NT2/D1 (cell line): ENCODE results near the gene CYFIP1.

Experiments
- DNase-seq: peaks from one replicate; pipeline ENCODE4 v3.0.0-alpha.2; 2011; ENCODE audit warnings: low read depth, low spot score
- H3K27me3 ChIP-seq: 2 replicates; pipeline ENCODE4 v1.6.0; 2011; ENCODE audit warnings: mild to moderate bottlenecking; ENCODE audit not compliant: insufficient read length, insufficient read depth
- H3K36me3 ChIP-seq: 2 replicates; pipeline ENCODE4 v1.6.1; 2011; ENCODE audit warnings: mild to moderate bottlenecking, low read length, mixed read lengths; ENCODE audit not compliant: insufficient read depth, insufficient read length
- H3K4me1 ChIP-seq: 2 replicates; pipeline ENCODE4 v1.5.1; 2011; ENCODE audit not compliant: insufficient read depth, insufficient read length
- H3K4me3 ChIP-seq: 2 replicates; pipeline ENCODE4 v1.5.1; 2011; ENCODE audit warnings: low read depth; ENCODE audit not compliant: insufficient read length
- H3K9ac ChIP-seq: 2 replicates; pipeline ENCODE4 v1.6.0; 2011; ENCODE audit warnings: low read depth; ENCODE audit not compliant: insufficient read length
- H3K9me3 ChIP-seq: 2 replicates; pipeline ENCODE4 v1.5.1; 2011; ENCODE audit warnings: mild to moderate bottlenecking, low read length; ENCODE audit not compliant: insufficient read depth
- SUZ12 ChIP-seq: IDR thresholded peaks from 2 replicates; pipeline ENCODE4 v1.6.1; 2011; ENCODE audit not compliant: insufficient read length, insufficient read depth; ENCODE audit errors: extremely low read depth
- YY1 ChIP-seq: IDR thresholded peaks from 2 replicates; pipeline ENCODE4 v1.6.1; 2011; ENCODE audit not compliant: insufficient read length, insufficient read depth
- ZNF274 ChIP-seq: IDR thresholded peaks from 2 replicates; pipeline ENCODE4 v1.6.1; 2011; ENCODE audit warnings: mild to moderate bottlenecking, low read depth, low read length

The CYFIP1 gene

DNA sequence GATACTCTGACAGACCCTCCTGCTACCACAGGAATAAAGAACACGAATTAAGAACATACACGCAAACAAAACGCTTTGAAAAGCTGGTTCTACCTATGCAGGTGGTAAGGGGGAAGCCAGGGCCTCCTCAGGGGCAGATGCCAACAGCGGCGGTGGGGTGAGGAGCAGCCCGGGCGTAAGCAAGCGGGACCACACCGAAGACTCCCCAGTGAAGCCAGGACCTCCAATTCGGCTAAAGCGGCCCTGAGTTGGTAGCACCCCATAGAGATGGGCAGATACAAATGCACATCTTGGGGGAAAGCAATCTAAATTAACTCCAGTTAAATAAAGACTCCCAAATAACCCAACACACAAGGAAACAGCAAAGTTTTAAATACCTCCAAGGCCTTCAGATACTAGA lies 109.3 kb downstream of the CYFIP1 start:
- H3K4me3 ChIP-seq, result no peak overlapping the region
- peaks cover 4% of the 10 kb centered on the region for H3K4me1 ChIP-seq
- H3K9ac ChIP-seq, result no peak overlapping the region
- peaks cover 70% of the 10 kb centered on the region for H3K36me3 ChIP-seq
- no peak for TF ChIP-seq YY1
- no peak for TF ChIP-seq SUZ12
- no peak for TF ChIP-seq ZNF274
- no peaks in the 10 kb centered on the region for H3K27me3 ChIP-seq
- no peak for DNase-seq
- no peaks in the 10 kb centered on the region for H3K9me3 ChIP-seq

DNA sequence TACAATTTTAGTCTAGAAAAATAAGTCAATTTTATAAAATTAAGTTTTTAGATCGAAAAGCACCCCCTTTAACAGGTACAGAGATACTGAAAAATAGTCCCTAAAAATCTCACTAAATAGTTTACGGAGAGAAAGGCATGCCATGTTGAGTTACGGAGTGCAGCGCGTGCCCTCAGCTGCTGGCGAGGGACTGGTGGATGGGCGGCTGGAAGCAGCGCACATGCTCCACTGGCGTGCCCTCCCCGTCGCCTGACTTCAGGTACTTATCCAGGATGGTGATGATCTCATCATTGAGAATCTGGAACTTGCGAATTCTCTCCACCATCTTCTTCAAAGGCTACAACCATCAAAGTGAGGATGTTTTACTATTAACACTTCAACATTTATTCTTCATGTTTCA lies 110.3 kb downstream of the CYFIP1 start:
- no peak overlapping the region for H3K9ac ChIP-seq
- no peaks in the 10 kb centered on the region for H3K9me3 ChIP-seq
- TF ChIP-seq SUZ12, result no peak
- no peak for TF ChIP-seq ZNF274
- TF ChIP-seq YY1, result no peak
- H3K36me3 ChIP-seq, result peaks cover 69% of the 10 kb centered on the region
- peaks cover 4% of the 10 kb centered on the region for H3K4me1 ChIP-seq
- DNase-seq, result no peak
- H3K4me3 ChIP-seq, result no peak overlapping the region
- no peaks in the 10 kb centered on the region for H3K27me3 ChIP-seq

DNA sequence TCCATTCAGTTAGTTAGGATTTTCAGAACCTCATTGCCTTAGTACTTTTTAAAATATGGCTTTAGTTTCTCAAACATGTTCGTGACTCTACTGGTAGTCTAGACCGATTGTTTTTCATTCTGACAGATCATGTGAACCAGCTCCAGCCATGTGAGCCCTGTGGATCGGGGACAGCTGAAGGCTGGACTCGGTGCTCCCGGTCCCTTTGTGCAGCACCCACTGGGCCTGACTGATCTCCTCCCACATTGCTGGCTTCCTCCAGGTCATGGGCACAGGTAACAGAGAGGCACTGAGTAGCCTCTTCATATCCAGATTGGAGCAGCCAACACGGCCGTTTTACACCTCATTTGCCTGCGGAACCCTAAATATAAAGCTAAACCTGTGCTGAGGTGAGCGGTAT lies 111.2 kb downstream of the CYFIP1 start:
- Histone ChIP-seq H3K36me3 (peaks cover 62% of the 10 kb centered on the region), H3K27me3 (no peaks in the 10 kb centered on the region), H3K9ac (no peak overlapping the region), H3K4me3 (no peak overlapping the region), H3K4me1 (peaks cover 4% of the 10 kb centered on the region), H3K9me3 (no peaks in the 10 kb centered on the region)
- TF ChIP-seq YY1, result no peak
- no peak for TF ChIP-seq SUZ12
- TF ChIP-seq ZNF274, result no peak
- DNase-seq, result no peak

DNA sequence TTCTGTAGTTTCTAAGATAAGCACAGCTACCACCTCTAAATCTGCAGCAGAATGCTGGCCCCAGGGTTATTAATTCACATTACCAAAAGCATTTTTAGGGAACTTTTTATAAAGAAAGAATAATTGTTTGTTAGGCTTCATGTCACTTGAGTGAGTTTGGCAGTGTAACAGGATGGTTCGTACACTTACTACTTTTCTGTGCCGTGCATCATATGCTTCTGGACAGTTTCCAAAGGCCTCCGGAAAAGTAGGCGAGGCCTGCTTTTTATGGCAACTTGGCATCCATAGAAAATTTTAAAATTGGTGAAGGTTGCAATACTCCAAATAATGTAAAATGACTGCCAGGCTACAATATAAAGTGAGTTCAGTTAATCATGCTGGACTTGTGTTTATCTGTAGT lies 111.7 kb downstream of the CYFIP1 start:
- peaks cover 61% of the 10 kb centered on the region for H3K36me3 ChIP-seq
- TF ChIP-seq ZNF274 (no peak), YY1 (no peak), SUZ12 (no peak)
- H3K9me3 ChIP-seq, result no peaks in the 10 kb centered on the region
- no peaks in the 10 kb centered on the region for H3K27me3 ChIP-seq
- no peak overlapping the region for H3K4me3 ChIP-seq
- no peak for DNase-seq
- H3K9ac ChIP-seq, result no peak overlapping the region
- peaks cover 2% of the 10 kb centered on the region for H3K4me1 ChIP-seq

DNA sequence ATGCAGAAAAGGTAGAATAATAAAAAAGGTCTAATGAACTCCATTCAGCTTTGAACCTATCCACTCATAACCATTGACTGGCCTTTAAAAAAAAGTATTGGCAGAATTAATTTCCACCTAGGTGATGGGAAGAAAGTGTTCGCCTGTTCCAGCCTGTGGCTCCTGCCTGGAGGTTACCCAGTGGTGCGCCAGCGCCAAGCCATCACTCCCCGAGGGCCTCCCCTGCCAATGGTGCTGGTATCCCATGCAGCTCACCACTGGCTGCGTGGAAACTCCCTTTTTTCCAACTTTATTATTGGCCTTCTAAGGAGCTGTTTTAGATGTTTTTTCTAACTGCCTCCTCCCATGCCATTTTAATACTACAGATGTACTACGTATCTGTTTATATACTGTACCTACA lies 112.3 kb downstream of the CYFIP1 start:
- no peaks in the 10 kb centered on the region for H3K9me3 ChIP-seq
- no peaks in the 10 kb centered on the region for H3K27me3 ChIP-seq
- no peak overlapping the region for H3K4me3 ChIP-seq
- peaks cover 62% of the 10 kb centered on the region for H3K36me3 ChIP-seq
- TF ChIP-seq ZNF274, result no peak
- no peak for TF ChIP-seq SUZ12
- TF ChIP-seq YY1, result no peak
- H3K4me1 ChIP-seq, result no peaks in the 10 kb centered on the region
- no peak overlapping the region for H3K9ac ChIP-seq
- DNase-seq, result no peak

DNA sequence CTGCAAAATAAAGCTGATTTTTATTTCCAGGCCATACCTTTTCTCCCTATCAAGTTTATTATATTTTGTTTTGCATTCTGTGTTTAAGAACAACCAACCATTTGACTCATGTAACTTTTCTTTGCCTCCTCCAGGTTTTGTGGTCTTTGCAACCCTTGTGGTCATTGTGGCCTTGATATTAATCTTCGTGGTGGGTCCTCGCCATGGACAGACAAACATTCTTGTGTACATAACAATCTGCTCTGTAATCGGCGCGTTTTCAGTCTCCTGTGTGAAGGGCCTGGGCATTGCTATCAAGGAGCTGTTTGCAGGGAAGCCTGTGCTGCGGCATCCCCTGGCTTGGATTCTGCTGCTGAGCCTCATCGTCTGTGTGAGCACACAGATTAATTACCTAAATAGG lies 114.1 kb downstream of the CYFIP1 start:
- Histone ChIP-seq H3K27me3 (no peaks in the 10 kb centered on the region), H3K4me1 (no peaks in the 10 kb centered on the region), H3K36me3 (peaks cover 50% of the 10 kb centered on the region), H3K4me3 (no peak overlapping the region), H3K9me3 (no peaks in the 10 kb centered on the region), H3K9ac (no peak overlapping the region)
- no peak for DNase-seq
- TF ChIP-seq SUZ12, result no peak
- no peak for TF ChIP-seq ZNF274
- TF ChIP-seq YY1, result no peak

DNA sequence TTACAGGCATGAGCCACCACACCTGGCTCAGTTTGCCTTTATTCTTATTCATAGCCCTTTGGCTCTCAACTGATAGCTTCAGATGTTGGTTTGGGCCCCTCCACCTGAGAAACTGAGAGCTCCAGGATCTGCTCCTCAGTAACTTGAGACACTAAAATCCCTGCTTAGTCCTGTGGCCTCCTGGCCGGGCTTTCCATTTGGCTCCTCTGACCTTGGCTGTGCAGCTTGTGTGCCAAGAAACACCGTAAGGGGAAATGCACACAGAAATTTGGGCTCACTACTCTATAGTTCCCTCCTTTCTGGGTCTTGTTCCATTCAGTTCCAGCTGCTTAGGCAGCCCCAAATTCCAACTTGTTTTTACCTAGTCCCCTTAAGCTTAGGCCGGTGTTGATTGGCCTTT lies 116.8 kb downstream of the CYFIP1 start:
- Histone ChIP-seq H3K4me3 (no peak overlapping the region), H3K36me3 (peaks cover 38% of the 10 kb centered on the region), H3K4me1 (no peaks in the 10 kb centered on the region), H3K9me3 (no peaks in the 10 kb centered on the region), H3K9ac (no peak overlapping the region), H3K27me3 (no peaks in the 10 kb centered on the region)
- no peak for DNase-seq
- TF ChIP-seq YY1 (no peak), SUZ12 (no peak), ZNF274 (no peak)

DNA sequence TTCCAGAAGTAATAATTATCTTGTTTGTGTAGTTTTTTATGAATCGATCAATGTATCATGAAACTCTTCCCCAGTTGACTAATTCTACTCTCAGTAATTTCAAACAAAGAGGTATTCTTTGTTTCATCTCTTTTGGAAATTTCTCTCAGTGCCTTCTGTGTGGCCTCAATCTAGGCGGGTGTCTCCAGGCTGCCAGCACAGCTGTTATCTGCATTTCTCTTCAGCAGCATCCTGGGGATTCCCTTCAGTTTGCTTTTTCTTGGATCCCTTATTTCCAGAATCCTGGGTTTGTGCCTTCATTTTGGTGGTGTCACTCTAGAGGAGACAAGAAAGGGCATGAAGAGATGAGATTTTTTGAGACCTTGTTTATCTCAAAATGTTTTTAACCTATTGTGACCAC lies 119.0 kb downstream of the CYFIP1 start:
- DNase-seq, result no peak
- peaks cover 32% of the 10 kb centered on the region for H3K36me3 ChIP-seq
- no peak overlapping the region for H3K4me3 ChIP-seq

More for the DNA sequence above, 119.0 kb downstream of the CYFIP1 start:
- no peak for TF ChIP-seq YY1
- no peak for TF ChIP-seq SUZ12
- no peak for TF ChIP-seq ZNF274
- H3K27me3 ChIP-seq, result no peaks in the 10 kb centered on the region
- no peak overlapping the region for H3K9ac ChIP-seq
- no peaks in the 10 kb centered on the region for H3K4me1 ChIP-seq
- H3K9me3 ChIP-seq, result no peaks in the 10 kb centered on the region
